ENCODE measurements around the gene NAALADL2.

GRCh38 chr3:175432376-175433025 is 573.4 kb downstream of the NAALADL2 start:
- TF ChIP-seq CTCF (IDR thresholded peaks at IDR 0.05) (no peak), POLR2A (IDR thresholded peaks at IDR 0.05) (no peak)
